IPS-18c (cell line): ENCODE results near the gene ALLC.
"Not testable (repeated sequence)": the region's sequence is repeated elsewhere in the genome, so short reads cannot be mapped to it uniquely, and the experiment has no call there.

ENCODE experiments used
- H3K4me3 ChIP-seq: 2 replicates; pipeline ENCODE4 v1.7.0; 2013; ENCODE audit warnings: low read depth, mild to moderate bottlenecking, low read length, moderate library complexity; ENCODE audit not compliant: insufficient read depth
- H3K9me3 ChIP-seq: one replicate; pipeline ENCODE4 v1.6.1; 2013; ENCODE audit warnings: mild to moderate bottlenecking, low read length, moderate library complexity; ENCODE audit not compliant: control insufficient read depth, insufficient read depth

The ALLC gene

DNA sequence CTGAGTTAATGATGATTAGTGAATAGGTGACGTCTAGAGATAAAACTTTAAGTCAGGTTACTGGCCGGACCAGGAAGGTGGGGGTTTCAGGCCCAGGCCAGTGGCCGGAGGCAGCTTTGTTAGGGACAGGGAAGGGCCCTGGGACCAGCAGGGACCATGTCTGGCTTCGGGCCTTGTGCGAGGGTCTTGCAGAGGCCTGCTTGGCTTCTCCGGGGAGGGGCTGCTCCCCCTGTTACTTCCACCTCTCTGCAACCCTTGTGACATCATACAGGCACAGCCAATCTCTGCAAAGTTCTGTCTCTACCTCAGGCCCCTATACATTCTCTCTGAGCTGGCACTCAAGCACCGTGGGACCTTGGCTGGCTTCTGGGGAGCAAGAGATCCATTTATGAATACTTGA is at the start of gene ALLC:
Gene ALLC, plus strand, starts transcription at position 320 of the 400 bp plus-strand sequence. CDS start 12,958 bp downstream, outside the sequence.
- H3K9me3 ChIP-seq: peaks cover 2% of the 10 kb centered on the region
- no peak within 1 kb of the TSS for H3K4me3 ChIP-seq

DNA sequence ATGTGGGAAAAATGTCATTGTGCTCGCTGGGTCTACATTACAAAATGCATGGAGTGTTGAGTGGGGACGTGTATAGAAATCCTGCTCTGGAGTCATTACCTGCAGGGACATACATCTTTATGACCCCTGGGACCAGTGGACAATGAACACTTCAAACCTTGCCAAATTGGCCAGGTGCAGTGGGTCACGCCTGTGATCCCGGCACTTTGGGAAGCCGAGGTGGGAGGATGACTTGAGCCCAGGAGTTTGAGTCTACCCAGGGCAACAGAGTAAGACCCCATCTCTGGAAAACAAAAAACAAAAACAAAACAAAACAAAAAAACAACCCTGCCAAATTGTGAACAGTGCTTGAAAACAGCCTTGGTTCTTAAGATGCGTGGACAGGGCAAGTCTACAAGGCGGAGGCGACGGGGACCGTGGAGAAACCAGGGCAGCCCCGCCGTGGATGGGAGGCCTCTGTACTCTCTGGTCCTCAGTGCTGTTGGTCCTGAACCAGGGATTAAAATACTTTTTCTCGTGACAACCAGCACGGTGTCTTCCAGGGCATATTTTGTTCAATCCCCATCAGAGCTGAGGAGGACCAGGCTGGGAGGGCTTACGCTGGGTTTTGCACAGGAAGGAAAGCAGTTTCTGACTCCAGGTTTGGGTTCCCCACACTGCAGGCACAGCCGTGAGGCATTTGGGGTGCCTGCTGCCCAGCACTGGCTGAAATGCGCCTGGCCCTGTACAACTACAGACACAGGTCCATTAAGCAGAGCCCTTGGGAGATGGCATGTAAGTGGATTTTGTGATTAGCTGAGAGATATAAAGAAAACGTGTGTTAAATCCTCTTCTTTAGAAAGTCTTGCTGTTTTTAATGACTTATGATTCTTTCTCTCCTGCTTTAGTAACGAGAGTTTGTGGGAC is 49.4 kb upstream of the ALLC start:
- Histone ChIP-seq H3K9me3 (peaks cover 4% of the 10 kb centered on the region), H3K4me3 (no peak overlapping the region)

DNA sequence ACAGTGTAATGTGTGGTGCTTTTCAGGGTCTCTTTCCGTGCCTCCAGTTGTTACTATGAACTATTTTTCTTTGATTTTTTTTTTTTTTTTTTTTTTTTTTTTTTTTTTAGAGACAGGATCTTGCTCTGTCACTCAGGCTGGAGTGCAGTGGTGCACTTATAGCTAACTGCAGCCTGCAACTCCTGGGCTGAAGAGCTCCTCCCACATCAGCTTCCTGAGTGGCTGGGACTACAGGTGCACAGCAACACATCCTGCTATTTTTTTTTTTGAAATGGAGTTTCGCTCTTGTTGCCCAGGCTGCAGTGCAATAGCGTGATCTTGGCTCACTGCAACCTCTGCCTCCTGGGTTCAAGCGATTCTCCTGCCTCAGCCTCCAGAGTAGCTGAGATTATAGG is 48.7 kb upstream of the ALLC start:
- H3K9me3 ChIP-seq, H3K4me3 ChIP-seq: not testable (repeated sequence)

DNA sequence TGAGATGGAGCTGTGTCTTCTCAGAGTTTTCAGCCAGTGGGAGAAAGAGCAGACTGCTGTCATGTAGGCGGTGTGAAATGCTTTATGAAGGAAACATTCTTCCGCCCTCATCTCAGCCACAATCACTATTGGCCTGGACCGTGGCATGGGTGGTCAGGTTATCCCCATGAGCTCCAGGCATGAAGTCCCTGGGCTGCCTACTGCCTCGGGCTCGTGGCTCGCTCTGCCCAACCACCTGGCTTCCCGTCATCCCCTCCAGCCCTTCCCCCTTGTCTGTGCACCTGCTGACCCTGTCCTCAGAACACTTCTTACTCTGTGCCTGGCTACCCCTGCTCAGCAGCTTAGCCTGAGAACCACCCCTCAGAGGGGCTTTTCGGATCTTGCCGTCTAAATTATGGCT is 47.6 kb upstream of the ALLC start:
- H3K4me3 ChIP-seq: no peak overlapping the region

DNA sequence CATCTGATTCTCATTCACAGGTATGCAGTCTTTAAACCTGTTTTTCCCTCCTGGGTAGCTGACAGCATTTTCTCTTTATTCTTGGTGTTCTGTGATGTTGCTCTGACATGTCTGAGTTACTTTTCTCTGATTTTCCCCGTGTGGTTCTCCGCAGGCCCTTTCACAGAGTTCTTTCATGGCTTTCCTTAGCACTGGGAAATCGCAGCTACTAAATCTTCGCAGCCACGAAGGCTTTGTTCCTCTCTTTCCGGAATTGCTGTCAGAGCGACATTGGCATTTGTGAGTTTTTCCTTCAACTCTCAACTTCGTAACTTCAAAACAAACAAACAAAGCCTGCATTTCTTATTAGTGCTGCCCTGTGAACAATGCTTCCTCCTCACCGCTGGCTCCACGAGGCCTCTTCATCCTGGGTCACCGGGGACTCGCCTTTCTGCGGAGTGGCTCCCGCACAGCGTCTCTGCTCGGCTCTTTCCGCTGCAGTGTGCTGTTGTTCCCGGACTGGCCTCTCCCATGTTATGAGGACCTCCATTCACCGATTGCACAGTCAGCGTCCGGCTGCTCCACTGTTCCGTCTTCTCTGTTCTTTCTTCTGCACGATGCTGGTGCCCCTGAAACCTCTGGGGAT is 47.0 kb upstream of the ALLC start:
- H3K4me3 ChIP-seq: no peak overlapping the region
- peaks cover 4% of the 10 kb centered on the region for H3K9me3 ChIP-seq

More for the DNA sequence above, 47.6 kb upstream of the ALLC start:
- peaks cover 4% of the 10 kb centered on the region for H3K9me3 ChIP-seq

DNA sequence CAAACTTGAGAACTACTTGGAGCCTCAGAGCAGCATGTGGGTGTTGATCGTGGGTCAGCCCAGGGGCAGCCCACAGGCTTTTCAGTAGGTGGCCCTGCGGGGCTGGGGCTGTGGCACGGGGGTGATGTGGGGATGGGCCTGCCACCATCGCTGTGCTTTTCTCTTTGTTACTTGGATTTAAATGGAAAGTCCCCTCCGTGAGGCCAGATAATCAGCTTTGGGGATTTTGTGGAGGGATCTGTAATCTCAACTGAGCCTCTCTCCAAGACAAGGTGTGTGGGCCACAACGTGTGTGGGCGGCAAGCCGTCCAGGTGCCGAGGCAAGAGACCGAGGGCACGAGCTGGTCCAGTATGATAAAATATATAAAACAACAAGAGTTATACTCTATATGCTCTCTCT is 46.4 kb upstream of the ALLC start:
- H3K4me3 ChIP-seq: no peak overlapping the region
- peaks cover 4% of the 10 kb centered on the region for H3K9me3 ChIP-seq

DNA sequence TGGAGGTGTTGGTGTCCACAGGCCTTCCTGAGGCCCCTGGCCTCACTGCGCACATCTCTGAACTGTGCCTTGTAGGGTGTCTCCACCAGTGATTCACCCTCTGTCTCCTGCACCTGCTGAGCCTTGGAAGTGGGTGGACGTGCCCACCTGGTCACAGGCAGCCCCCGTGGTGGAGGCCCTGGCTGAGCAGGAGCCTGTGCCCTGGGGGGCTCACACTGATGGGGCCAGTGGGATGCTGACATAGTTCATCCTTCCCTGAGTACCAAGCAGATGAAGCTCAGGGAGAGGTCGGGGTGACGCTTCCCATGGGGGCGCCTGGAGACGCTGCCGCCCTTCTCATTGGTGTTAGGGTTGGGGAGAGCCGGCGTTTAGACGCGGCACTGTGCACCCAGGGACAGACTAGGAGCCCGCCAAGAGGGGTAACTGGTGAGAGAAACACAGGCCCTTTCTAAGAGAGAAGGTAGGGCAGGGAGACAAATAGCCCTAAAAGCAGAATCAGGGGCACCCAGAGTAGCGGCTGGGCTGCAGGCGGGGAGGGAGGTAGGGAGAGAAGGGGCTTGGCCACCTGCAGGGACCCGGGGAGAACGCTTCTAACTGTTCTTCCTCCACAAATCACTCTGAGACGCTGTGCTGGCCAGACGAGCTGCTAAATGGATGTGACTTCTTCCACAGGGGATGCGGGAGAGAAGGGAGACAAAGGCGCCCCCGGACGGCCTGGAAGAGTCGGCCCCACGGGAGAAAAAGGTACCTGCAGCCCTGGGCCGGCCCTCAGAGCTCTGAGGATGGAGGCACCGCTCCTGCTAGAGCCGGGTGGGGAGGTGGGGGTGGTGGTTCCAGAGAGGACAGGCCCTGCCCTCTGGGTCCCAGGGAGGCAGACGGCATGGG is 45.1 kb upstream of the ALLC start:
- Histone ChIP-seq H3K4me3 (no peak overlapping the region), H3K9me3 (peaks cover 11% of the 10 kb centered on the region)

DNA sequence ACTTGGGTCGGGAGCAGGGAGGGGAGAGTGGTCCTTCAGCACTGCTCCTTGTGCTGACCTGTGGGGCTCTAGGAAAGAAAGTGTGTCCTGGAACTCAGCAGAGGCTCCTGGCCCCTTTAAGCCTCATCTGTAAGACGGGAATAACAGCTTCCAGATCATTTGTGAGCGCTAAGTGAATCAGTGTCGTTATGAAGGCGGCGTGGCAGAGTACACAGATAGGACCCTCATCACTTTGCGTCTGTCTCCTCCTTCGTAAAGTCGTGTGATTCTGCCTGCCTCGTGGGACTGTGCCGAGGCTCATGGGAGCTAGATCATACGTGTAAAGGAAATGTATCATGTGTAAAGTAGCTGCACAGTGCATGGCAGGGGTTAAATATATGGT is 44.5 kb upstream of the ALLC start:
- Histone ChIP-seq H3K9me3 (peaks cover 11% of the 10 kb centered on the region), H3K4me3 (no peak overlapping the region)

DNA sequence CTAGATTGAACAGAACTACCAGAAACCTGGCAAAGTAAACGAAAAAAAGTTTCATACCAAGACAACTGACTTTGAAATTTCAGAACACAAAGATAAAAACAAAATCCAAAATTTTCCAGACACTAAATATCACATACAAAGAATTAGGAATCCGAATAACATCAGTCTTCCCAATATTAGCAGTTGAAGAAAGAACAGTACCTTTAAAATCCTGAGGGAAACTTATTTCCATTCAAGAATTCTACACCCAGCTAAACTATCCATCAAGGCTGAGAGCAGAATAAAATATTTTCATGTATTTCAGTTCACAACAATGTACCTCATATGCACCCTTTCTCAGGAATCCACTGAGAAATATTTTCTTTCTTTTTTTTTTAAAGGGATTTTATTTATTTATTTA is 43.3 kb upstream of the ALLC start:
- not testable (repeated sequence) for H3K4me3 ChIP-seq
- H3K9me3 ChIP-seq: peaks cover 13% of the 10 kb centered on the region

DNA sequence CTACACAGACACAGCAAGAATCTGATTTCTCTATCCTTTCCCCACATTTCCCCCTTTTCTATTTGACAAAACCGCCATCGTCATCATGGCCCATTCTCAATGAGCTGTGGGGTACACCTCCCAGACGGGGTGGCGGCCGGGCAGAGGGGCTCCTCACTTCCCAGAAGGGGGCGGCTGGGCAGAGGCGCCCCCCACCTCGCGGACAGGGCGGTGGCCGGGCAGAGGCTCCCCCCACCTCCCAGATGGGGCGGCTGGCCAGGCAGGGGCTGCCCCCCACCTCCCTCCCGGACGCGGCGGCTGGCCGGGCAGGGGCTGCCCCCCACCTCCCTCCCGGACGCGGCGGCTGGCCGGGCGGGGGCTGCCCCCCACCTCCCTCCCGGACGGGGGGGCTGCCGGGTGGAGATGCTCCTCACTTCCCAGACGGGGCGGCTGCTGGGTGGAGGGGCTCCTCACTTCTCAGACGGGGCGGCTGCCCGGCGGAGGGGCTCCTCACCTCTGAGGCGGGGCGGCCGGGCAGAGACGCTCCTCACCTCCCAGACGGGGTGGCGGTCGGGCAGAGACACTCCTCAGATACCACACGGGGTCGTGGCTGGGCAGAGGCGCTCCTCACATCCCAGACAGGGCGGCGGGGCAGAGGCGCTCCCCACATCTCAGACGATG is 42.3 kb upstream of the ALLC start:
- H3K9me3 ChIP-seq: peaks cover 13% of the 10 kb centered on the region
- H3K4me3 ChIP-seq: not testable (repeated sequence)

DNA sequence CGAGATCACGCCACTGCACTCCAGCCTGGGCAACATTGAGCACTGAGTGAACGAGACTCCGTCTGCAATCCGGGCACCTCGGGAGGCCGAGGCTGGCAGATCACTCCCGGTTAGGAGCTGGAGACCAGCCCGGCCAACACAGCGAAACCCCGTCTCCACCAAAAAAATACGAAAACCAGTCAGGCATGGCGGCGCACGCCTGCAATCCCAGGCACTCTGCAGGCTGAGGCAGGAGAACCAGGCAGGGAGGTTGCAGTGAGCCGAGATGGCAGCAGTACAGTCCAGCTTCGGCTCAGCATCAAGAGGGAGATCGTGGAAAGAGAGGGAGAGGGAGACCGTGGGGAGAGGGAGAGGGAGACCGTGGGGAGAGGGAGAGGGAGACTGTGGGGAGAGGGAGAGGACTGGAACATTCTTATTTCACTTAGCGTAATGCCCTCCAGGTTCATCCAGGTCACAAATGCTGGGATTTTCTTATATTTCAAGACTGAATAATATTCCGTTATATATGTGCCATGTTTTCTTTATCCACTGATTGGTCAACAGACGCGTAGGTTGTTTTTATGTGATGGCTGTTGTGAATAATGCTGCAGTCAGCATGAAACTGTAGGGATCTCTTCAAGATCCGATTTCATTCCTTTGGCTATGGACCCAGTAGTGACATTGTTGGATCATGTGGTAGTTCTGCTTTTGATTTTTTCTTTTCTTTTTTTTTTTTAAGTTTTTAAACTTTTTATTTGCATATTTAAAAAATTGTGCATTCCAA is 41.4 kb upstream of the ALLC start:
- peaks cover 13% of the 10 kb centered on the region for H3K9me3 ChIP-seq

DNA sequence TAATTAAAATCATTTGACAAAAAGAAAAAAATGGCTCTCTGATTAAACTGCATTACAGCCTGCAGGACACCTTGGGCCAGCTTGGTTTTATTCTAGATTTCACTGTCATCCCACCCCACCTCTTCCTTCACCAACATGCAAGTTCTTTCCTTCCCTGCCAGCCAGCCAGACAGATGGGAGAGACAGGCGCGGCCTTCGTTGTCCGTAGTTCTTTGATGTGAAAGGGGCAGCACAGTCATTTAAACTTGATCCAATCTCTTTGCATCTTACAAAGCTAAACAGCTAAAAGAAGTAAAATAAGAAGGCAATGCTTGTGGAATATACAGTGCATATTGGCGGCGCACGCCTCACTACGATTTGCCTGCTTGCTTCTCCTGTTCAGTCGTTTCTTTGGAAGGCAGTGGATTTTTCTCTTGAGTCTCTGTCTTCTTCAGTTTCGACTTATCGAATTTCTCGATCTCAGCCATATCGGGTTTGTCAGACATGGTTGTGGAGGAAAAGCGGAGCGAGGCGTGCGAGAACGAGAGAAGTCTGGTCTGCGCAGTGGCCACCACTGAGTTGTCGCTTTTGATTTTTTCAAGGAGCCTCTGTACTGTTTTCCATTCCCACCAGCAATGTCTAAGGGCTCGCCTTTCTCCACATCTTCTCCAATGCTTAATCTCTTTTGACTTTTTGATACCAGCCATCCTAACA is 40.7 kb upstream of the ALLC start:
- Histone ChIP-seq H3K9me3 (peaks cover 13% of the 10 kb centered on the region), H3K4me3 (no peak overlapping the region)

More for the DNA sequence above, 41.4 kb upstream of the ALLC start:
- not testable (repeated sequence) for H3K4me3 ChIP-seq

DNA sequence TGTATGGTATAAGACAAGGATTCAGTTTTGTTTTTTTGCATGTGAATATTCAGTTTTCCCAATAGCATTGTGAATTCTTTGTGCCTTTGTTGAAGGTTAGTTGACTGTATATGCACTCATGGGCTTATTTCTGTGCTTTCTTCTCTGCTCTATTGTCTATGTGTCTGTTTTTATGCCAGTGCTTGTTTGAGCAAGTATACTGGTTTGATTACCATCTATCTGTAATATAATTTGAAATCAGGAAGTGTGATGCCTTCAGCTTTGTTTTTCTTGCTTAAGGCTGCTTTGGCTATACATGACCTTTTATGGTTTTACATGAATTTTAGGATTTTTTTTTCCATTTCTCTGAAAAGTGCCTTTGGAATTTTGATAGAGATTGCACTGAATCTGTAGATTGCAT is 39.6 kb upstream of the ALLC start:
- no peak overlapping the region for H3K4me3 ChIP-seq
- H3K9me3 ChIP-seq: peaks cover 10% of the 10 kb centered on the region

DNA sequence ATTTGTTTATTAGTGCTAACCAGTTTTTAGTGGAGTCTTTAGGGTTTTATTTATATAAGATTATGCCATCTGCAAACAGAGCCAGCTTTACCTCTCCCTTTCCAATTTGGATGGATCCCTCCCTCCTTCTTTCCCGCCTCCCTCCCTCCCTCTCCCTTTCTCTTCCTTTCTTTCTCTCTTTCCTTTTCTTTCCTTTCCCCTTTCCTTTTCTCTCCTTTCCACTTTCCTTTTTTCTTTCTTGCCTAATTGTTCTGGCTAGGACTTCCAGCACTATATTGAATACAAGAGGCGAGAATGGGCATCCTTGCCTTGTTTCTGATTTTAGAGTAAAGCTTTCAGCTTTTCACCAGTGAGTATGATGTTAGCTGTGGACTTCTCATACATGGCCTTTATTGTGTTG is 39.0 kb upstream of the ALLC start:
- H3K9me3 ChIP-seq: peaks cover 9% of the 10 kb centered on the region
- no peak overlapping the region for H3K4me3 ChIP-seq

DNA sequence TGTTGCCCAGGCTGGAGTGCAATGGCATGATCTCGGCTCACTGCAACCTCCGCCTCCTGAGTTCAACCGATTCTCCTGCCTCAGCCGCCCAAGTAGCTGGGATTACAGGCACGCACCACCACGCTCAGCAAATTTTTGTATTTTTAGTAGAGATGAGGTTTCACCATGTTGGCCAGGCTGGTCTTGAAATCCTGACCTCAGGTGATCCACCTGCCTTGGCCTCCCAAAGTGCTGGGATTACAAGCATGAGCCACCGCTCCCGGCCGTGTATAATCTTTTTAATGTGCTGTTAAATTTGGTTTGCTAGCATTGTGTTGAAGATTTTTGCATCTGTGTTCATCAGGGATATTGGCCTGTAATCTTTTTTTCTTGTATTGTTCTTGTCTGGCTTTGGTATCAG is 38.3 kb upstream of the ALLC start:
- not testable (repeated sequence) for H3K9me3 ChIP-seq, H3K4me3 ChIP-seq

DNA sequence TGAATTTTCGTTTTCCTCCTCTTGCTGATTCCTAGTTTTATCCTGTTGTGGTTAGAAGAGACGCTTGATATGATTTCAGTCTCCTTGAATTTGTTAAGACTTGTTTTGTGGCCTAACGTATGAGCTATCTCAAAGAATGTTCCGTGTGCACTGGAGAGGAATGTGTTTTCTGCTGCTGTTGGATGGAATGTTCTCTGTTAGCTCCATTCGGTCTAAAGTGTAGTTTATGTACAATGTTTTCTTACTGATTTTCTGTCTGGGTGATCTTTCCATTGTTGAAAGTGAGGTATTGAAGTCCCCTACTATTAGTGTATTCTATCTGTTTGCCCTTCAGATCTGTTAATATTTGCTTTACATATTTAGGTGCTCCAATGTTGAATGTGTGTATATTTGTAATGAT is 37.2 kb upstream of the ALLC start:
- Histone ChIP-seq H3K4me3 (no peak overlapping the region), H3K9me3 (peaks cover 9% of the 10 kb centered on the region)
